ENCODE results near the gene GPC5.

GRCh38 chr13:92384410-92384809, 986.0 kb downstream of the GPC5 start:
- no peak for TF ChIP-seq EZH2phosphoT487 (IDR thresholded peaks at IDR 0.05)
- TF ChIP-seq, protein P1, sequence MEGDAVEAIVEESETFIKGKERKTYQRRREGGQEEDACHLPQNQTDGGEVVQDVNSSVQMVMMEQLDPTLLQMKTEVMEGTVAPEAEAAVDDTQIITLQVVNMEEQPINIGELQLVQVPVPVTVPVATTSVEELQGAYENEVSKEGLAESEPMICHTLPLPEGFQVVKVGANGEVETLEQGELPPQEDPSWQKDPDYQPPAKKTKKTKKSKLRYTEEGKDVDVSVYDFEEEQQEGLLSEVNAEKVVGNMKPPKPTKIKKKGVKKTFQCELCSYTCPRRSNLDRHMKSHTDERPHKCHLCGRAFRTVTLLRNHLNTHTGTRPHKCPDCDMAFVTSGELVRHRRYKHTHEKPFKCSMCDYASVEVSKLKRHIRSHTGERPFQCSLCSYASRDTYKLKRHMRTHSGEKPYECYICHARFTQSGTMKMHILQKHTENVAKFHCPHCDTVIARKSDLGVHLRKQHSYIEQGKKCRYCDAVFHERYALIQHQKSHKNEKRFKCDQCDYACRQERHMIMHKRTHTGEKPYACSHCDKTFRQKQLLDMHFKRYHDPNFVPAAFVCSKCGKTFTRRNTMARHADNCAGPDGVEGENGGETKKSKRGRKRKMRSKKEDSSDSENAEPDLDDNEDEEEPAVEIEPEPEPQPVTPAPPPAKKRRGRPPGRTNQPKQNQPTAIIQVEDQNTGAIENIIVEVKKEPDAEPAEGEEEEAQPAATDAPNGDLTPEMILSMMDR (IDR thresholded peaks at IDR 0.05), result no peak
